OCI-LY1 (cell line): ENCODE data around the gene NLE1.

ENCODE experiments used
- EZH2 ChIP-seq: fragments of 200-600 bp; sonication (generic), shearing (Covaris generic); IDR thresholded peaks from 2 replicates; pipeline ENCODE4 v1.8.0; 2017; ENCODE audit warnings: borderline replicate concordance, mixed run types, mild to moderate bottlenecking, antibody characterized with exemption, low read length, moderate library complexity, mixed read lengths
- TF ChIP-seq, protein P1 (sequence below): fragments of 200-600 bp; sonication (generic), shearing (Covaris generic); IDR thresholded peaks from 2 replicates; pipeline ENCODE4 v1.5.1; 2017; ENCODE audit warnings: mild to moderate bottlenecking, antibody characterized with exemption, low read length, moderate library complexity, mixed read lengths

DNA sequence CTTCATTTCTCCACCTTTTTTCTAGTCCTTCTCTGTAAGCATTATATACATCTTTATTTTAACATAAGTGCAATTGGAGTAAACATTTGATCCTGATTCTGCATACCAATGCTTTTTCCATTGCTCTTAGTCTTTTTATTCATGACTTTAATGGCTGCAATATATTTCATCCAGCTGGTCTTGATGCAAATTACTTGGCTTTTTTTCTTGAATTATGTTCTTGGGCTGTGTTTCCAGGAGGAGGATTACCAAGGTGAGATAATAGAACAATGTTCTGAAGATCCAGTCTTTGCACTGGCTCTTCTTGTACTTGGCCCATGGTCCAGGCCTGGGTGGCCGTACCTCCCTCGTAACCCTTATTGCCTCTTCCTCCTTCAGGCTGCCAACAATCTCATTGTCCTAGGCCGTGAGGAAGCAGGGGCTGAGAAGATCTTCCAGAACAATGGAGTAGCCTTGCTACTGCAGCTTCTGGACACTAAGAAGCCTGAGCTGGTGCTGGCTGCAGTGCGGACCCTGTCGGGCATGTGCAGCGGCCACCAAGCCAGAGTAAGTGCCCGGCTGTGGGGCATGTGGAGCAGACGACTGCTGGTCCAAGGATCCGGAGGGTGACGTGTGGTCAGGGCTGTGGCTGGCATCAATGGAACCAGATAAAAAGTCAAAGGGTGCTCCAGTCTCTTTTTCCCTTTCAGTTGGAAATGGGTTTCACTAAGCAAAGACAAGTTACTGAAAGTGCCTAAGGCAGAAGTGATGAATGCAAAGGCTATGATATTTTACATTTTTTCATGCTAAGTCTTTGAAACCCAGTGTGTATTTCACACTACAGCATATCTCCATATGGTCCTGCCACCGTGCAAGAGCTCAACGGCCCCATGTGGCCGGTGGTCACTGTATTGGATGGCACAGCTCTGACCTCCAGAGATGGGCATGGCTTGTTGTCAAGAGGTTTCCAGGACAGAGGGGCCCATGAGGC lies 12.4 kb upstream of the NLE1 start:
- TF ChIP-seq, protein P1, sequence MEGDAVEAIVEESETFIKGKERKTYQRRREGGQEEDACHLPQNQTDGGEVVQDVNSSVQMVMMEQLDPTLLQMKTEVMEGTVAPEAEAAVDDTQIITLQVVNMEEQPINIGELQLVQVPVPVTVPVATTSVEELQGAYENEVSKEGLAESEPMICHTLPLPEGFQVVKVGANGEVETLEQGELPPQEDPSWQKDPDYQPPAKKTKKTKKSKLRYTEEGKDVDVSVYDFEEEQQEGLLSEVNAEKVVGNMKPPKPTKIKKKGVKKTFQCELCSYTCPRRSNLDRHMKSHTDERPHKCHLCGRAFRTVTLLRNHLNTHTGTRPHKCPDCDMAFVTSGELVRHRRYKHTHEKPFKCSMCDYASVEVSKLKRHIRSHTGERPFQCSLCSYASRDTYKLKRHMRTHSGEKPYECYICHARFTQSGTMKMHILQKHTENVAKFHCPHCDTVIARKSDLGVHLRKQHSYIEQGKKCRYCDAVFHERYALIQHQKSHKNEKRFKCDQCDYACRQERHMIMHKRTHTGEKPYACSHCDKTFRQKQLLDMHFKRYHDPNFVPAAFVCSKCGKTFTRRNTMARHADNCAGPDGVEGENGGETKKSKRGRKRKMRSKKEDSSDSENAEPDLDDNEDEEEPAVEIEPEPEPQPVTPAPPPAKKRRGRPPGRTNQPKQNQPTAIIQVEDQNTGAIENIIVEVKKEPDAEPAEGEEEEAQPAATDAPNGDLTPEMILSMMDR = no peak
- no peak for TF ChIP-seq EZH2
